ENCODE data around the gene SPARC.

SPARC gene

GRCh38 chr5:151677776-151678545 lies 8.8 kb downstream of the SPARC start:
- no peak for DNase-seq

GRCh38 chr5:151676719-151677118 lies 10.0 kb downstream of the SPARC start:
- DNase-seq, result no peak

GRCh38 chr5:151676314-151676712 lies 10.4 kb downstream of the SPARC start:
- no peak for DNase-seq

GRCh38 chr5:151675611-151676313 lies 11.0 kb downstream of the SPARC start:
- DNase-seq, result no peak

- DNase-seq, result no peak
Observed at GRCh38 chr5:151674626-151675610, 11.8 kb downstream of the SPARC start.

GRCh38 chr5:151673421-151673820 lies 13.3 kb downstream of the SPARC start:
- no peak for DNase-seq

- DNase-seq, result no peak
Observed at GRCh38 chr5:151672516-151672915, 14.2 kb downstream of the SPARC start.

- DNase-seq, result no peak
Observed at GRCh38 chr5:151671950-151672349, 14.8 kb downstream of the SPARC start.

GRCh38 chr5:151670953-151671636 lies 15.6 kb downstream of the SPARC start:
- no peak for DNase-seq

- DNase-seq, result no peak
Observed at GRCh38 chr5:151670083-151670686, 16.5 kb downstream of the SPARC start.

GRCh38 chr5:151667083-151667482 lies 19.6 kb downstream of the SPARC start:
- DNase-seq, result no peak

GRCh38 chr5:151665613-151666012 lies 21.1 kb downstream of the SPARC start:
- DNase-seq, result no peak

- no peak for DNase-seq
Observed at GRCh38 chr5:151664694-151665585, 21.8 kb downstream of the SPARC start.

GRCh38 chr5:151663617-151664293 lies 23.0 kb downstream of the SPARC start:
- DNase-seq, result no peak

GRCh38 chr5:151662805-151663204 lies 23.9 kb downstream of the SPARC start:
- DNase-seq, result no peak

- no peak for DNase-seq
Observed at GRCh38 chr5:151661968-151662732, 24.6 kb downstream of the SPARC start.

GRCh38 chr5:151660616-151661495 lies 25.9 kb downstream of the SPARC start:
- no peak for DNase-seq

- peak; percentile 67 for DNase-seq
Observed at GRCh38 chr5:151659001-151659754, 27.5 kb downstream of the SPARC start.
